ENCODE results near the gene S1PR2.
"Not testable (repeated sequence)": the region's sequence is repeated elsewhere in the genome, so short reads cannot be mapped to it uniquely, and the experiment has no call there.

The S1PR2 gene

DNA sequence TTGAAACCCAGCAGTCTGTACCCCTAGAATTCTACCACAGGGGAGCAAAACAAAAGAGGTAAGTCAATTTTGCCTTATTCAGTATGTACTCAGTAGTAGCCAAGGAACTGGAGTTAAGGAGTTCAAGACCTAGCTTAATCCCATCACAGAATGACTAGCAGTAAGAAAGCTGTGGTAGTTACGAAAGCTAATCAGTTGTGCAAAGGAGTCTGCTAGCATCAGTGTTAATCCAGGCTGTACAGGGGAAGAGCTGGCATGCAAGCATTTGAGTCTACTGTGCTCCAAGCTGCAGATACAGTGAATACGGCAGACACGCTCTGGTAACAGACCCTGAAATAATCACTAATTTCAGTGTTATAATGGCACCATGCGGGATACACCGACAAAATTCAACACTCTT, 41.1 kb downstream of the S1PR2 start:
- DNase-seq (ENCODE audit: low read depth), result no peak

DNA sequence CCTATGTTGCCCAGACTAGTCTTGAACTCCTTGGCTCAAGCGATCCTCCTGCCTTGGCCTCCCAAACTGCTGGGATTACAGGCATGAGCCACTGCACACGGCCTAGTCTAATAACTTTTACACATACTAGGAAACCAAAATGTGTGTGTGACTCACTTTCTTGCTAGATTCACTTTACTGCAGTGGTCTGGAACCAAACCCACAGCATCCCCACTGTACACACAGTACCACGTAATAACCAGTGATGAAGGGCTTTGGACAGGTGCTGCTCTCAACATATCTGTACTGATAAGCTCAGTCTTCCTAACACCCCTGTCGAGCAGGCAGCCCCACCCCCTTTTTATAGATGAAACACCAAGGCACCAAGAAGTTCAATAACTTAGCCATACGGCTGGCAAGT, 41.5 kb downstream of the S1PR2 start:
- no peak for DNase-seq (ENCODE audit: low read depth)

DNA sequence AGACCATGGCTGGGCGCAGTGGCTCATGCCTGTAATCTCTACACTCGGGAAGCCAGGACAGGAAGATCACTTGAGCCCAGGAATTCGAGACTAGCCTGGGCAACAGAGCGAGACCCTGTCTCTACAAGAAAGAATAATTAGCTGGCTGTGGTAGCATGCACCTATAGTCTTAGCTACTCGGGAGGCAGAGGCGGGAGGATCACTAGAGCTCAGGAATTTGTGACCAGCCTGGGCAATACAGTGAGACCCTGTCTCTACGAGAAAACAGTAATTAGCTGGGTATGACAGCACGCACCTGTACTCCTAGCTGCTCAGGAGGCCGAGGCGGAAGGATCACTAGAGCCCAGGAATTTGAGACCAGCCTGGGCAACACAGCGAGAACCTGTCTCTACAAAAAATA, 43.8 kb downstream of the S1PR2 start:
- no peak for DNase-seq (ENCODE audit: low read depth)

DNA sequence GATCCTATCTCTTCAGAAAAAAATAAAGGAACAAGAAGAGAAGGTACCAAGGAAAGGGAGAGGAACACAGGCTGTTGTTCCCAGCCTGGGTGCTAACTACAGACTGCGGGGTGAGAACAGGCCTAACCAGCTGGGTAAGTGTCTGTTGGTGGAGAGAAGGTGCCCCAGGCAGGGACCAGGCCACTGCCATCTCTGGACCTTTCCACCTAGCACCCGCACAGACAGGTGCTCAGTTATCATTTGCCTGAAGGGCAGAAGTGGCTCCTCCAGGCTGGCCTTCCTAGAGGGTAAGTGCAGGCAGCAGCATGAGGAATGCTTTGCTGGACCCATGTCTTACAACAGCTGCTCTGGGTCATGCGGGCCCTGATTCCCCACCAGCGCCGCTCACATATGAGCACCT, 46.5 kb downstream of the S1PR2 start:
- DNase-seq (ENCODE audit: low read depth), result no peak

DNA sequence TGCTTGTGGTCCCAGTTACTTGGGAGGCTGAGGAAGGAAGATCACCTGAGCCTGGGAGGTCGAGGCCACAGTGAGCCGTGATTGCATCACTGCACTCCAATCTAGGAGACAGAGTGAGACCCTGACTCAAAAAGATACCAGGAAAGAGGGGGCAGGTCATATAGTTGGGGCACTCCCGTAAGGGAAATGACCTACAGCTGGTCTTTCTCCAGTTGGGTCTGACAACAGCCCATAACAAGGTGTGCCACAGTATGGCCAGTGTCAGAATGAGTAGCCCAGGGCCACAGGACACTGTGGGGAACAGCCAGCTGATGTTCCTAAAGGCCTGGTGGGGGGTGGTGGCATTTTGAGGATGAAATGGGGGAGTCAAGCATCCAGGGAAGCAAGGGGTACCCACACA, 47.2 kb downstream of the S1PR2 start:
- DNase-seq (ENCODE audit: low read depth), result no peak

DNA sequence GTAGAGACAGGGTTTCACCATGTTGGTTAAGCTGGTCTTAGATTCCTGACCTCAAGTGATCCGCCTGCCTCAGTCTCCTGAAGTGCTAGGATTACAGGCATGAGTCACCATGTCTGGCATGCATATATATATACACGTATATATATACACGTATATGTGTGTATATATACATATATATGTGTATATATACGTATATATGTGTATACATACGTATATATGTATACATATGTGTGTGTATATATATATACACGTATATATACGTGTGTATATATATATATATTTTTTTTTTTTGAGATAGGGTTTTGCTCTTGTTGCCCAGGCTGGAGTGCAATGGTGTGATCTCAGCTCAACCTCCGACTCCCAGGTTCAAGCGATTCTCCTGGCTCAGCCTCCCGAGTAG, 48.3 kb downstream of the S1PR2 start:
- no peak for DNase-seq (ENCODE audit: low read depth)

DNA sequence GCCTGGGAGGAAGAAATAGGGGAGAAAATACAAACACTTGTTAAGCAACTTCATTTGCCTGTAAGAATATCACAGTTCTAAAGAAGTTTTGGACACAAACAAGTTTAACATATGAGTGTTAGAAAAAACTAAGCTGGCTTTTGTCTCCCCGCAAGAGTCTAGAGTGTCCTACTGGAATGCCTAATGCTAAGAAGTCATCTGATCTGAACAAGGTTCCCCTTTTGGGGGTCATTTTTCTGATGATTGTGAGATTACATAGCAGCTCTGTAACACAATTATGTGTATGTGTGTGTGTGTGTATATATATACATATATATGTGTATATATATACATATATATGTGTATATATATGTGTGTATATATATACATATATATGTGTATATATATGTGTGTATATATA, 49.1 kb downstream of the S1PR2 start:
- no peak for DNase-seq (ENCODE audit: low read depth)

DNA sequence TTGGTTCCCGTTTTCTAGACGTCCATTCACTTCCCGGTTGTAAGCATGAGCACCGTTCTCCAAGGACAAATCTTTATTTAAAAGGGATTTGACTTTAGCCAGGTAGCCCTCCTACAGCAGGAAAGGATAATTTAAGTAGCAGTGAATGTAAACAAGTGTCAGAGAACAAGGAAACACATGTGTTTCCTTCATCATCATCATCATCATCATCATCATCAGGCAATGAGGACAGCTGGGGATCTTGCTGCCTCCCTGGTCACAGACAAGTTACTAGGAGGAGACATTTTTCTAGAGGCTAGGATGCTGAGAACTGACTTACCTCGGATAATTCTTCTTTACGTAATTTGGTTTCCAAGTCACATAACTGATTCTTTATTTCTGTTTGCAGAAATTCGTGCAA, 50.7 kb downstream of the S1PR2 start:
- no peak for DNase-seq (ENCODE audit: low read depth)

DNA sequence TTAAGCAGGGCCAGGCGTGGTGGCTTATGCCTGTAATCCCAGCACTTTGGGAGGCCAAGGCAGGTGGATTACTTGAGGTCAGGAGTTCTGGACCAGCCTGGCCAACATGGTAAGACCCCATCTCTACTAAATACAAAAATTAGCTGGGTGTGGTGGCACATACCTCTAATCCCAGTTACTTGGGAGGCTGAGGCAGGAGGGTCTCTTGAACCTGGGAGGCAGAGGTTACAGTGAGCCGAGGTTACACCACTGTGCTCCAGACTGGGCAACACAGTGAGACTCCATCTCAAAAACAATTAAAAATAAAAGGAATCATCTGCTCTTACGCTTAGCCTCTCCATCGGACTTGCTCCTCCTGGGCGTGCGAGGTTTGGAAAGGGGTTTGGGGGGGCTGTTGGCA, 51.1 kb downstream of the S1PR2 start:
- DNase-seq (ENCODE audit: low read depth), result not testable (repeated sequence)

DNA sequence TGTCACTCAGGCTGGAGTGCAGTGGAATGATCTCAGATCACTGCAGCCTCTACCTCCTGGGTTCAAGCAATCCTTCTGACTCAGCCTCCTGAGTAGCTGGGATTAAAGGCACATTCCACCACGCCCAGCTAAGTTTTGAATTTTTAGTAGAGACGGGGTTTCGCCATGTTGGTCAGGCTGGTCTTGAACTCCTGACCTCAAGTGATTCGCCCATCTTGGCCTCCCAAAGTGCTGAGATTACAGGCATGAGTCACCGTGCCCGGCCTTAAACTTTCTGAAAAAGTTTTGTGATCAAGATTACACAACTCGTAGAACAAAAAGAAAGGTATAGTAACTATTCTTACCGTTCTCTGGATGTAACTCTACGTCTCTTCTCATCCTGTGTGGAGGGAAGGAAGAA, 57.6 kb downstream of the S1PR2 start:
- no peak for DNase-seq (ENCODE audit: low read depth)

Measured in stimulated activated CD8-positive, alpha-beta memory T cell treated with anti-CD3 and anti-CD28 coated beads, Interleukin-12 subunit alpha, Interleukin-12 subunit beta, amount 100 ng/mL, for 1 hour (primary cell).